CD14-positive monocyte (primary cell): ENCODE results near the gene TBX3. TPM values are rescaled to one million over a fixed set of nuclear protein-coding genes. Genes with fewer than 3 reads are reported as not detected.

ENCODE experiments used
- DNase-seq, 3 donors: peaks; one replicate each; pipeline ENCODE4 v3.0.0-alpha.2; 2011 to 2022
- H2AFZ ChIP-seq: 2 replicates; pipeline ENCODE4 v1.6.0; 2012; ENCODE audit warnings: mild to moderate bottlenecking, low read depth, low read length, inconsistent platforms; ENCODE audit not compliant: insufficient read depth, poor library complexity, severe bottlenecking
- H3K27ac ChIP-seq, 2 donors: 1 replicate in 1 of 2; 2 replicates in 1 of 2; pipeline ENCODE4 v1.5.1; 2012 to 2013; ENCODE audit warnings: low read length in 2 of 2, control low read depth in 1 of 2, inconsistent platforms in 1 of 2, low read depth in 1 of 2, mild to moderate bottlenecking in 1 of 2
- H3K27me3 ChIP-seq, 2 donors: one replicate each; pipeline versions ENCODE4 v1.6.0 to v1.6.1; 2011 to 2013; ENCODE audit warnings: low read length in 2 of 2; ENCODE audit not compliant: control insufficient read depth in 2 of 2, insufficient read depth in 2 of 2
- H3K36me3 ChIP-seq, 2 donors: replicated peaks in 1 of 2; 1 replicate in 1 of 2; 2 replicates in 1 of 2; pipeline versions ENCODE4 v1.5.1 to v1.6.1; 2012 to 2013; ENCODE audit warnings: low read length in 2 of 2, control low read depth in 1 of 2, inconsistent platforms in 1 of 2, mild to moderate bottlenecking in 1 of 2; ENCODE audit not compliant: insufficient read depth in 2 of 2, control insufficient read depth in 1 of 2
- H3K4me1 ChIP-seq, 2 donors: 1 replicate in 1 of 2; 2 replicates in 1 of 2; pipeline versions ENCODE4 v1.5.1 to v1.6.1; 2012 to 2013; ENCODE audit warnings: low read length in 2 of 2, control low read depth in 1 of 2, inconsistent platforms in 1 of 2, mild to moderate bottlenecking in 1 of 2, moderate library complexity in 1 of 2; ENCODE audit not compliant: insufficient read depth in 2 of 2, control insufficient read depth in 1 of 2
- H3K4me2 ChIP-seq: replicated peaks from 2 replicates; pipeline ENCODE3; 2012; ENCODE audit warnings: low read length, moderate library complexity, mild to moderate bottlenecking; ENCODE audit not compliant: poor library complexity, severe bottlenecking; ENCODE audit errors: extremely low read depth
- H3K4me3 ChIP-seq, 3 experiments: fragments of 200-600 bp in 1 of 3; sonication (generic) in 1 of 3; replicated peaks in 1 of 3; 1 replicate in 2 of 3; 2 replicates in 1 of 3; pipeline ENCODE4 v1.5.1; 2011 to 2013; ENCODE audit warnings: low read length in 3 of 3, mild to moderate bottlenecking in 3 of 3, control low read depth in 2 of 3, low read depth in 2 of 3, inconsistent platforms in 1 of 3, moderate library complexity in 1 of 3
- H3K79me2 ChIP-seq: 2 replicates; pipeline ENCODE4 v1.6.0; 2012; ENCODE audit warnings: mild to moderate bottlenecking, control low read depth, inconsistent platforms, low read length, moderate library complexity; ENCODE audit not compliant: insufficient read depth
- H3K9ac ChIP-seq: 2 replicates; pipeline ENCODE4 v1.6.0; 2017; ENCODE audit warnings: low read length, mild to moderate bottlenecking; ENCODE audit not compliant: insufficient read depth, poor library complexity, severe bottlenecking
- H3K9me3 ChIP-seq, 2 donors: replicated peaks in 1 of 2; 1 replicate in 1 of 2; 2 replicates in 1 of 2; pipeline versions ENCODE4 v1.5.1 to v1.6.1; 2012 to 2013; ENCODE audit warnings: low read length in 2 of 2, control low read depth in 1 of 2; ENCODE audit not compliant: control insufficient read depth in 1 of 2, insufficient read depth in 1 of 2
- H4K20me1 ChIP-seq: 2 replicates; pipeline ENCODE4 v1.6.0; 2012; ENCODE audit warnings: mild to moderate bottlenecking, low read length, control low read depth, moderate library complexity; ENCODE audit not compliant: insufficient read depth
- H3K27ac Mint-ChIP-seq, 7 donors: one replicate each; pipeline ENCODE4 v1.8.0; 2020; ENCODE audit warnings: mild to moderate bottlenecking in 7 of 7, mixed read lengths in 7 of 7, moderate library complexity in 6 of 7, inconsistent platforms in 2 of 7
- H3K27me3 Mint-ChIP-seq, 3 donors: one replicate each; pipeline ENCODE4 v1.8.0; 2021 to 2022; ENCODE audit warnings: low read depth in 3 of 3, mild to moderate bottlenecking in 3 of 3, mixed read lengths in 3 of 3, moderate library complexity in 3 of 3, inconsistent platforms in 1 of 3
- H3K36me3 Mint-ChIP-seq, 2 donors: one replicate each; pipeline ENCODE4 v1.8.0; 2020; ENCODE audit warnings: mixed read lengths in 2 of 2, inconsistent platforms in 1 of 2, mild to moderate bottlenecking in 1 of 2
- H3K4me1 Mint-ChIP-seq: one replicate; pipeline ENCODE4 v1.8.0; 2020; ENCODE audit warnings: mild to moderate bottlenecking, mixed read lengths
- H3K4me3 Mint-ChIP-seq, 2 donors: one replicate each; pipeline ENCODE4 v1.8.0; 2020; ENCODE audit warnings: mild to moderate bottlenecking in 2 of 2, mixed read lengths in 2 of 2, moderate library complexity in 1 of 2
- H3K9me3 Mint-ChIP-seq, 7 donors: one replicate each; pipeline ENCODE4 v1.8.0; 2020 to 2022; ENCODE audit warnings: mixed read lengths in 7 of 7, mild to moderate bottlenecking in 6 of 7, moderate library complexity in 6 of 7, inconsistent platforms in 2 of 7
- CTCF ChIP-seq: fragments of 200-600 bp; IDR thresholded peaks from one replicate; pipeline ENCODE4 v1.8.0; 2022; ENCODE audit warnings: antibody characterized with exemption, mild to moderate bottlenecking
- WGBS: methylation state at CpG from one replicate; pipeline ENCODE4 v1.1.5; 2013; ENCODE audit warnings: missing lambda C conversion rate; ENCODE audit not compliant: insufficient coverage; 5-methylcytosine and 5-hydroxymethylcytosine counted together
- intact Hi-C, 2 donors: fragments of 100-400 bp; cut with micrococcal nuclease; formaldehyde crosslinking; loops; one replicate each; pipeline versions ENCODE4 v1.15.0 to v1.15.1; 2023
- polyA plus RNA-seq, 3 donors: library from polyadenylated mRNA; depleted of rRNA in 1 of 3; unstranded in 2 of 3; stranded (reverse) in 1 of 3; fragments of 300-500 nt in 2 of 3; fragments of >200 nt in 1 of 3; fragmentation: Illumina TruSeq in 2 of 3; gene quantifications; 1 replicate in 2 of 3; 2 replicates in 1 of 3; pipeline ENCODE4 v1.2.3, GENCODE V29; 2012 to 2021

The TBX3 gene
- polyA plus RNA-seq, 3 donors, result 0.04 to 0.13 TPM; not detected in 1

GRCh38 chr12:114667669-114668150, 16.3 kb downstream of the TBX3 start:
- intact Hi-C loops, result loop anchor here in 1 of 2 donors (10.0 kb wide), 1 partner anchor 1087 kb away; no protein-coding TSS in a partner anchor
- peaks cover 93 to 97% (median 96%) of the 10 kb centered on the region in 3 donors for H3K27me3 Mint-ChIP-seq
- peaks cover 0 to 2% of the 10 kb centered on the region in 2 donors for H3K4me1 ChIP-seq
- peaks cover 0 to 2% of the 10 kb centered on the region in 2 donors for H3K36me3 Mint-ChIP-seq
- peaks cover 10% of the 10 kb centered on the region for H3K4me1 Mint-ChIP-seq
- H2AFZ ChIP-seq, result no peak overlapping the region
- peaks cover 73 to 96% of the 10 kb centered on the region in 2 donors for H3K27me3 ChIP-seq
- H3K36me3 ChIP-seq, result no peaks in the 10 kb centered on the region
- no peak overlapping the region for H3K9ac ChIP-seq
- WGBS, result 10% methylated on average over 16 of the region's 16 CpGs
- peak overlapping the region in 1 of 2 donors; percentile 85 for H3K4me3 Mint-ChIP-seq
- DNase-seq, result no peak
- no peak overlapping the region for H3K4me3 ChIP-seq
- H3K9me3 Mint-ChIP-seq, result peaks cover 0 to 23% (median 5%) of the 10 kb centered on the region in 7 donors
- H3K4me2 ChIP-seq, result no peak overlapping the region
- H3K9me3 ChIP-seq, result peaks cover 0 to 23% of the 10 kb centered on the region in 2 donors
- H3K27ac ChIP-seq, result no peak overlapping the region
- TF ChIP-seq CTCF, result no peak
- H4K20me1 ChIP-seq, result no peaks in the 10 kb centered on the region
- no peak overlapping the region for H3K27ac Mint-ChIP-seq
- H3K79me2 ChIP-seq, result no peaks in the 10 kb centered on the region

- H3K27me3 ChIP-seq, result peaks cover 66 to 90% of the 10 kb centered on the region in 2 donors
- intact Hi-C loops, result loop anchor here in 1 of 2 donors (10.0 kb wide), 1 partner anchor 1088 kb away; no protein-coding TSS in a partner anchor
Measured at GRCh38 chr12:114666746-114667668, 17.0 kb downstream of the TBX3 start.

More at GRCh38 chr12:114666746-114667668, 17.0 kb downstream of the TBX3 start:
- H3K4me1 ChIP-seq, result peaks cover 0 to 2% of the 10 kb centered on the region in 2 donors
- no peak overlapping the region for H3K4me2 ChIP-seq
- TF ChIP-seq CTCF, result no peak
- peaks cover 8% of the 10 kb centered on the region for H3K4me1 Mint-ChIP-seq
- H3K36me3 Mint-ChIP-seq, result peaks cover 0 to 2% of the 10 kb centered on the region in 2 donors
- DNase-seq, result no peak
- 13% methylated on average over 51 of the region's 53 CpGs for WGBS
- H3K9me3 Mint-ChIP-seq, result peaks cover 0 to 19% (median 5%) of the 10 kb centered on the region in 7 donors
- peaks cover 0 to 23% of the 10 kb centered on the region in 2 donors for H3K9me3 ChIP-seq
- no peak overlapping the region for H3K9ac ChIP-seq
- no peaks in the 10 kb centered on the region for H3K36me3 ChIP-seq
- H3K27me3 Mint-ChIP-seq, result peaks cover 90 to 94% (median 90%) of the 10 kb centered on the region in 3 donors
- H2AFZ ChIP-seq, result no peak overlapping the region
- no peak overlapping the region for H3K4me3 ChIP-seq
- H3K4me3 Mint-ChIP-seq, result peak overlapping the region in 1 of 2 donors; percentile 85
- no peaks in the 10 kb centered on the region for H4K20me1 ChIP-seq
- no peak overlapping the region for H3K27ac ChIP-seq
- no peaks in the 10 kb centered on the region for H3K79me2 ChIP-seq
- H3K27ac Mint-ChIP-seq, result peak overlapping the region in 1 of 7 donors; percentile 33
